Activated naive CD8-positive, alpha-beta T cell treated with anti-CD3 and anti-CD28 coated beads, Interleukin-2, amount 10 ng/mL, durations not matched to agents 7 days and 5 days (primary cell): ENCODE data around the gene FST. TPM values are rescaled to one million over a fixed set of nuclear protein-coding genes. Genes with fewer than 3 reads are reported as not detected.

Source experiments
- ATAC-seq: fragments of 150-1000 bp; cut with Tn5 transposase; one replicate; pipeline ENCODE4 v1.10.0; 2021; ENCODE audit warnings: low read depth, moderate library complexity
- POLR2A ChIA-PET: fragments of 350-600 bp; sonication (Branson Sonifier 250); formaldehyde crosslinking; loops from one replicate; lab custom pipeline; 2021; ENCODE audit warnings: antibody characterized with exemption; lab: Charles Lee
- DNase-seq: peaks from one replicate; pipeline ENCODE4 v3.0.0; 2021
- H3K27ac Mint-ChIP-seq: one replicate; pipeline ENCODE4 v1.8.0; 2022; ENCODE audit warnings: mild to moderate bottlenecking, mixed read lengths
- H3K27me3 Mint-ChIP-seq: one replicate; pipeline ENCODE4 v1.8.0; 2022; ENCODE audit warnings: mild to moderate bottlenecking, moderate library complexity, mixed read lengths
- H3K36me3 Mint-ChIP-seq: one replicate; pipeline ENCODE4 v1.8.0; 2021; ENCODE audit warnings: mild to moderate bottlenecking, mixed read lengths
- H3K4me1 Mint-ChIP-seq: one replicate; pipeline ENCODE4 v1.8.0; 2021; ENCODE audit warnings: mixed read lengths
- H3K4me3 Mint-ChIP-seq: one replicate; pipeline ENCODE4 v1.8.0; 2022; ENCODE audit warnings: mild to moderate bottlenecking, moderate library complexity, mixed read lengths
- H3K9me3 Mint-ChIP-seq: one replicate; pipeline ENCODE4 v1.8.0; 2021; ENCODE audit warnings: mixed read lengths
- total RNA-seq, 2 experiments: library from RNA; stranded (reverse); gene quantifications; one replicate each; pipeline ENCODE4 v1.2.3, GENCODE V29; 2021

Gene FST
- total RNA-seq, 2 experiments from 2014 or later: 0.28 TPM; not detected in 1

DNA sequence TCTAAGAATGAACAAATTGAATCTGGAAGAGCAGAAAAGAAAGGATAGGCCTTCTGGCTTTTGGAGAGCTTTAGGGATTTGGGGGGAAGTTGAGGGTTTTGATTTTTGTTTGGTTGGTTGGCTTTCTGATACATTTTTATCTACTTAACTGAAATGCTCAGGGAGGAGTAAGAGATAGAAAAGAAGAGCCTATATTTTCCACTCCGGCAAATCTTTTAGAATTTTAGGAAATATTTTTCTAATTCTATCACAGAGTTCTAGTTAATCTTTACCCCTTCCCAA, 25.8 kb upstream of the FST start:
- POLR2A ChIA-PET: no interaction called here
- H3K27me3 Mint-ChIP-seq: peaks cover 14% of the 10 kb centered on the region
- ATAC-seq (no peak), DNase-seq (no peak)
- no peaks in the 10 kb centered on the region for H3K36me3 Mint-ChIP-seq
- H3K4me1 Mint-ChIP-seq: no peaks in the 10 kb centered on the region
- H3K9me3 Mint-ChIP-seq: no peaks in the 10 kb centered on the region
- H3K27ac Mint-ChIP-seq: no peak overlapping the region
- no peak overlapping the region for H3K4me3 Mint-ChIP-seq

DNA sequence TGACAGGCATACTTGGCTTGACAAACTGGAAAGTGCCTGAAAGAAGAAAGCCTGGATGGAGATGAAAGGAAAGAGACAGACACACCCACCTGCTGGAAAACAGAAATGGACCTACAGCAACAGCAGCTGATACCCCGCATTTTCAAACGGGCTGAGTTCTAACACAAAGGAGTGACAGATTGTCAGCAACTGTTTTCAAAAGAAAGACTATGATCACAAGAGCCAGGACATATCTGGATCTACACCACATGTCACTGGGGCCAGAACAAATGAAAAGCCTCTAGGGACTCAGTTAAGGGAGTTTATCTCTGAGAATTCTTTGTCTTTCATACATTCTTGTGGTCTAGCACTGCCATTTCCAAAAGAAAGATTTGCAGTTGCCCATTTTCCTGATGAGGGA, 24.1 kb upstream of the FST start:
- Mint-ChIP-seq H3K9me3 (no peaks in the 10 kb centered on the region), H3K4me1 (no peaks in the 10 kb centered on the region), H3K4me3 (no peak overlapping the region), H3K27me3 (peaks cover 12% of the 10 kb centered on the region), H3K27ac (no peak overlapping the region), H3K36me3 (no peaks in the 10 kb centered on the region)
- POLR2A ChIA-PET: no interaction called here
- DNase-seq: no peak
- no peak for ATAC-seq

DNA sequence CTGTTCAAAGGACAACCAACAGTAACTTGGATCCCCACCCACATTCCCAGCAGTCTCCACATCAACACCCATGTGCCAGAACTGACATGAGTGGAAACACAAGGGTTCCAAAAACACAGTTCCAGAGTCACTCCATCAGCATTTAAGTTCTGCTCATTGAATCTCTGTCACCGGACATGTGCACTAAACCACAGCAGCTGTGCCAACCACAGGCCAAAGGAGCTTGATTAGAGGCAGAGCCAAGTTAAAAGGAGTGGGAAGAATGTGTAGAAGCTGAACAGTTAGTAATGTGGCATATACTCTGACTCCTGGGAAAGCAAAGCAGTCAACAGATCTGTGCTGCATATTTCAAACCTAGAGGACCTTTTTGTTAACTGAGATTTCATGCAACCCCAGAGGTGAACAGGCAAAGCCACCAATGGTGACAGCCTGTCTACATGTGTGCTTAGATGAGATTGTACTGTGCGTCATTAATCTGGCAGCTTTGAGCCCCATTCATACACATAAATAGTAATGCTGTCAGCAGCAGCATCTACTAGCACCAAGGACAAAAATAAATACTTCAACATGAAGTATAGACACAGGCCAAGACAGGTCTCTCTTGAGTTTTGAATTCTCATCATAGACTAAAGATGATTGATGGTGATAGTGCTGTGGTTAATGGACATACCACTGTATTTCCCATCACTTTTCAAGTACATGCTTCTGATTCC, 16.4 kb upstream of the FST start:
- no peaks in the 10 kb centered on the region for H3K9me3 Mint-ChIP-seq
- H3K4me1 Mint-ChIP-seq: no peaks in the 10 kb centered on the region
- no peak for ATAC-seq
- H3K27me3 Mint-ChIP-seq: peaks cover 30% of the 10 kb centered on the region
- H3K36me3 Mint-ChIP-seq: no peaks in the 10 kb centered on the region
- DNase-seq: no peak
- H3K4me3 Mint-ChIP-seq: no peak overlapping the region
- POLR2A ChIA-PET: no interaction called here
- H3K27ac Mint-ChIP-seq: no peak overlapping the region

DNA sequence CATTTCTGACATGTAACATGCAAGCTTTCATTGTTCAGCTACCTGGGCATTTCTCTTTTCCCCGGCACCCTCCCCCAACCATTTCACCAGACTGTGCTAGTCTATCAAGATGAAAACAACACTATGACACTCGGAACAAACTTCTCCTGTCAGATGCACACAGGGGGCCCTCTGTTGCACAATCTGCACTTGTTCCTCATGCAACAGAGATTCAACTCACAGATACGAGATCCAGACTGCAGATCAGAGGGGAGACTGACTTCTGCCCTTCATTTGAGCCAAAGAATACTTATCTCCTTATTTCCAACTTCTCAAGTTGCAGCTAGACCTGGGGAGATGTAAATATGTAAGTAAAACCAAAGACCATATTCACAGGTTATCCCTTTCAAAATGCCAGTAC, 15.7 kb upstream of the FST start:
- H3K4me1 Mint-ChIP-seq: no peaks in the 10 kb centered on the region
- no peak for ATAC-seq
- no peak overlapping the region for H3K4me3 Mint-ChIP-seq

DNA sequence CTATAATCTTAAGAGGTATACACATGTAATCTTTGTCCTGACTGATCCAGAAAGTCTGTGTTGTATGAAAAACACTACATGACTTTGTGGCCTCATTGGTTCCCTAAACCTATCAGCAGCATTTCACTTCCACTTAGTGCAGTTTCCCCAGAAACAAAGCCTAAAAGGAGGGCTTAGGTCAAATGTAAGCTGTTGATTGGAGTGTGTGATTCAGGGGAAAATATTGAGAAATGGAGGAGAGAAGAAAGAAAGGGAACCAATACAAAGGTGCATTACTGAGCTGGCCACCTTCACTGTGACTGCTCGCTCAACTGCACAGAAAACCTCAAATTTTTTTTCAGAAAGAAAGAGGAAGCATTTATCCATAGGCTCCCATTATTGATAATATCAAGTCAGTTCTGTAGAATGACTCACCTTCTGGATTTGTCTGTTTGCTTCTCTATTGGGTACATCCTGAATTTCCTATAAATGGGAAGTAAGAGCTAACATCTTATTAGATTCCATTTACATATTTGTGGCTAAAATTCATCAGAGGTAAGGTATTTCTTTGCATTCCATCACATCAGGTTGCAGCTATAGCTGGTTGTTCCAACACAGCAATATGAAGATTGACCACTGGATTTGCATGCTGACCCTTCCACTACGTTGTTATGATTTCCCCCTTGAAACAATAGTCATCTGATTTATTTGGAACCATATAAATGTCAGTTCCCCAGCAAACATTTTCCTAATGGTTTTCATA, 10.3 kb upstream of the FST start:
- Mint-ChIP-seq H3K4me3 (no peak overlapping the region), H3K9me3 (no peaks in the 10 kb centered on the region), H3K27ac (no peak overlapping the region), H3K4me1 (no peaks in the 10 kb centered on the region), H3K36me3 (no peaks in the 10 kb centered on the region), H3K27me3 (peaks cover 37% of the 10 kb centered on the region)
- DNase-seq: no peak
- ATAC-seq: no peak
- POLR2A ChIA-PET: no interaction called here

More for the DNA sequence above, 15.7 kb upstream of the FST start:
- Mint-ChIP-seq H3K27me3 (peaks cover 29% of the 10 kb centered on the region), H3K9me3 (no peaks in the 10 kb centered on the region), H3K27ac (no peak overlapping the region), H3K36me3 (no peaks in the 10 kb centered on the region)
- no peak for DNase-seq
- POLR2A ChIA-PET: no interaction called here

DNA sequence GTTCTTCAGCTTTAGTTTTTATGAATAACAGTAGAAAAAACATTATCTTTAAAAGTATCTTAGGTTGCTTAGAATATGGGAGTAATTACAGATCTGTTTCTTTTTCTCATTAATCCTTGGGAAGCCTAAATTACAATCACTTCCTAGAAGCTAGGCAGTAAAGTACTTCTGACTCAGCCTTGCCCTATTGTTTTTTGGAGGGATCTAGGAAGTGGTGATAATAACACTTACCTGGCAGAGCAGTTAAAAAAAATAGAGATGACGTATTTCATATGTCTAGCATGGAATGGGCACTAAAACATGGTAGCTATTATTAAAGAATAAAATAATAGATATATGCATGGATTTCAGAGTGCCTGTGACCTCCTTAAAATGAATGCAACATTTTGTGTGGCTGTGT, 8.2 kb upstream of the FST start:
- no peaks in the 10 kb centered on the region for H3K9me3 Mint-ChIP-seq
- H3K27me3 Mint-ChIP-seq: peaks cover 45% of the 10 kb centered on the region
- H3K27ac Mint-ChIP-seq: no peak overlapping the region
- POLR2A ChIA-PET: no interaction called here
- no peak for DNase-seq
- ATAC-seq: no peak
- no peaks in the 10 kb centered on the region for H3K36me3 Mint-ChIP-seq
- no peak overlapping the region for H3K4me3 Mint-ChIP-seq
- H3K4me1 Mint-ChIP-seq: no peaks in the 10 kb centered on the region

DNA sequence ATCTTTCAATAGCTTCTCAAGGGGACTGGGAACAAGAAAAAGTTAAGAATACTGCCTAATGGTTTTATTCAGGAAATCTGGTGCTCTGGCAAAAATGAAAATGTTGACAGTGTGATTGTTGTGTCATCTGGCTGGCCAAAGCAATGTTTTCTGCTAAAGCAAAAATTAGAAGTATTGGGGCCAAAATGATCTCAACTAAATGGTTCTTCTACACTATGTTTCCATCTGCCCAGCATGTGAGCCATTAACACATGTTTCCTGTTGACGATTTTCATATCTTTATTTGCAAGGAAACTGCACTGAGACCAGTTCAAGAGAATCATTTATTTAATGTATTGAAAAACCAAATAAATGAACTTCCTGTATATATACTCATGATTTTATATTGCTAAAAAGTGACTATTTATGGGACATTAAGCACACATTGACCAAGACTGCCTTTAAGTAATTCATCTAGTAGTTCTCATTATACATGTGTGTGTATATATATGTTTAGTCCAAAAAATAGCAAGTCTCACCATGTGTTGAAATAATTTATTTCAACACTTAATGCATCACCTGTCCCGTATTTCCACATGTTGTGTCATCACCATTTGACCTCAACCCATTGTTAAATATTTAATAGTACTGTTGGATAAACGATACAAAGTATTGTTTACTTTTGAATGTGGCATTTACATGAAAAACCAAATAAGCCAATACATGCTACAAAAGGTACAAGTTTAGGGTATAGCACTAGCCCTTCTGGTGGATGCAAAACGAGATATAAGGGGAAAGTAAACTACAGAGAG, 7.5 kb upstream of the FST start:
- Mint-ChIP-seq H3K4me3 (no peak overlapping the region), H3K9me3 (no peaks in the 10 kb centered on the region), H3K27me3 (peaks cover 48% of the 10 kb centered on the region), H3K36me3 (no peaks in the 10 kb centered on the region), H3K4me1 (no peaks in the 10 kb centered on the region), H3K27ac (no peak overlapping the region)
- POLR2A ChIA-PET: no interaction called here
- no peak for ATAC-seq
- DNase-seq: no peak

DNA sequence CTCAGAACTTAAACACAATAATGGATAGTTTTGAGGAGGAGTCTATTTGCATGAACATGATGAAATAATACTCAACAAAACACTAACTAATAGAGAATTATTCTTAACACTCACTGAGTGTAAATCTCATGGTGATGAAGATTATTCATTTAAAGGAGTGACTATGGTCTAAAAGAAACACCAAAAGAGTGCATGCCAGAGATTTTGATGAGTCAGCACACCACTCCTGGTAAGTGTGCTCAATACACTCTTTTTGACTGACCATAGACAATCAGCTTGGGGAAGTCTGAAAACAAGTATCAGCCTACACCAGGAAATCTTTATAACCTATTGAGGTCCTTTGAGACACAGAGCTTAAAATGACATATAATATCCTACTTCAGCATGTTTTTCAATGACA, 6.8 kb upstream of the FST start:
- peaks cover 52% of the 10 kb centered on the region for H3K27me3 Mint-ChIP-seq

DNA sequence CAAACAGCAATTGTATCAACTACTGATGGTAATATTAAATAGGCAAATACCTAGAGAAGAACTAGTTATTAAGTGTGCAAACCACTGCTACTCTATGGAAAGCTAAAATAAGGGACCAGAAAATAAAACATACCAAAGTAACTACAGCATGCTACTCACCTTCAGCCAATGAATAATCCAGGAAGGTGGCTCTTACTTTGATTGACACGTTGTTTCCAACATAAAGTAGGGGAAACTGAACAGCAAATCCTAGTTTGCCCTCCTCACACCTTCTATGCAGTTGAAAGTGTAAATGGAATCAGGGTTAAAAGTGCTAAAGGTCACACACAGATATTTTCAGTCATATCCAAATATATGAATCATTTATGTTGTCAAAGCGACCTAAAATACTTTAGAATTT, 5.1 kb upstream of the FST start:
- H3K9me3 Mint-ChIP-seq: no peaks in the 10 kb centered on the region
- H3K4me3 Mint-ChIP-seq: no peak overlapping the region
- H3K4me1 Mint-ChIP-seq: peaks cover 7% of the 10 kb centered on the region
- ATAC-seq (no peak), DNase-seq (no peak)
- peaks cover 60% of the 10 kb centered on the region for H3K27me3 Mint-ChIP-seq
- POLR2A ChIA-PET: no interaction called here
- no peak overlapping the region for H3K27ac Mint-ChIP-seq
- no peaks in the 10 kb centered on the region for H3K36me3 Mint-ChIP-seq

More for the DNA sequence above, 6.8 kb upstream of the FST start:
- POLR2A ChIA-PET: no interaction called here
- H3K4me3 Mint-ChIP-seq: no peak overlapping the region
- ATAC-seq: no peak
- no peaks in the 10 kb centered on the region for H3K9me3 Mint-ChIP-seq
- peaks cover 3% of the 10 kb centered on the region for H3K4me1 Mint-ChIP-seq
- no peak for DNase-seq
- no peak overlapping the region for H3K27ac Mint-ChIP-seq
- H3K36me3 Mint-ChIP-seq: no peaks in the 10 kb centered on the region

DNA sequence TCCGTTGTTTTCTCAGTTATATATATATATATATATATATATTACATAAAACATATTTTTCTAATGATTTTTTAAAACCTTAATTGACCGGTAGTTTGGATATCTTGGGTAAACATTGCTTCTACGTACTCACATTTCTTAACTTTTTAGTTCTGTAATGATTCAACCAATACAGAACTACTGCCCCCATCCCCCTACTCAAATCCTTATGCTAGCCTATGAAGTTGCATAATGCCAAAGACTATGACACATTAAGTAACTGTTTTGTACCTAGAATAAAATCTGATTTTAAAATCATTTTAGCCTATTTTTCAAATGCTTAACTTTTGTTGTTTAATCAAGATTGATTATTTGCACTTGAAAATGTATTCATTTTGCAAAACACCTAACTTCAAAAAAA, 4.4 kb upstream of the FST start:
- Mint-ChIP-seq H3K36me3 (no peaks in the 10 kb centered on the region), H3K4me3 (no peak overlapping the region), H3K27me3 (peaks cover 61% of the 10 kb centered on the region), H3K4me1 (peaks cover 11% of the 10 kb centered on the region), H3K27ac (no peak overlapping the region), H3K9me3 (no peaks in the 10 kb centered on the region)
- POLR2A ChIA-PET: no interaction called here
- DNase-seq (no peak), ATAC-seq (no peak)

DNA sequence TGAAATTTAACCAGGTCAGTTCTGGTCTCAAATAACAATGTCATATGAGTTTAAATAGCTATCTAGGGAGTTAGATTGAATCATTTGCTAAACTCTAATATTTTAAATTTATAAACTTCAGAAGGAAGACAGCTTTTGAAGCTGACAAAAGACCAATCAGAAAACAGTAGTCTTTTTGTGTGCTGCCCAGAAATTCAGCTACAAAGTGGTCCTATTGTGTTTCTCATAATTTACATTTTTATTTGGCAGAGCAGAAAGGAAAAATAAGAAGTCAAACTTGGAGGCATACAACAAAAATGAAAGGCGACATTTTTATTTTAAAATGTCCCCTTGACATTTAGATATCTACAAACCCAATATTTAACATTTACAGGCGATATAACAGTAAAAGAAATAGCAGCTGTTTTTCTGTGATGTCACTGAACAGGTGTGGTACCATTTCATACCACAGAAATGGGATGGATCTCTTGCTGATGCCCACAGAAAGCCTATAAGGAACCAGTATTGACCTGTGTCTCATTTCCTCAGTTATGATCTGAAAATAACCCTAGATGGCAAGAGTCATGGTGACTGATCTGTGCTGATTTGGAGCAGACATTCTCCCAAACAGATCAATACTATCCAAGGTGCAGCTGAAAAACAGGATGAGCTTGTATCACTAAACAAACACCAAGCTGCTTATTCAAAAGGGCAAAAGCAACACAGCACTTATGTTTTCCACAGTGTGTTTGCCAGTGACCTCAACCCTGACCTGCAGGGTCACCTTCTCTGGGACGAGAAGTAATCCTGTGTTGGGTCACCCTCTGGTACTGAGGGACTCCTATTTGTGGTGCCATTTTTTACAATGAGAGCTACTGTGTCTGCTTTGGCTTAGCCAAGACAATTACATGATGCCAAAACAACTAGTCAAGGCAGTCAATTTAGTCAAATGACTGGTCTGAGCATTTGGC, 3.6 kb upstream of the FST start:
- DNase-seq (no peak), ATAC-seq (no peak)
- peaks cover 15% of the 10 kb centered on the region for H3K4me1 Mint-ChIP-seq
- no peaks in the 10 kb centered on the region for H3K36me3 Mint-ChIP-seq
- H3K9me3 Mint-ChIP-seq: no peaks in the 10 kb centered on the region
- H3K27ac Mint-ChIP-seq: no peak overlapping the region
- H3K27me3 Mint-ChIP-seq: peaks cover 61% of the 10 kb centered on the region
- POLR2A ChIA-PET: no interaction called here
- H3K4me3 Mint-ChIP-seq: no peak overlapping the region

DNA sequence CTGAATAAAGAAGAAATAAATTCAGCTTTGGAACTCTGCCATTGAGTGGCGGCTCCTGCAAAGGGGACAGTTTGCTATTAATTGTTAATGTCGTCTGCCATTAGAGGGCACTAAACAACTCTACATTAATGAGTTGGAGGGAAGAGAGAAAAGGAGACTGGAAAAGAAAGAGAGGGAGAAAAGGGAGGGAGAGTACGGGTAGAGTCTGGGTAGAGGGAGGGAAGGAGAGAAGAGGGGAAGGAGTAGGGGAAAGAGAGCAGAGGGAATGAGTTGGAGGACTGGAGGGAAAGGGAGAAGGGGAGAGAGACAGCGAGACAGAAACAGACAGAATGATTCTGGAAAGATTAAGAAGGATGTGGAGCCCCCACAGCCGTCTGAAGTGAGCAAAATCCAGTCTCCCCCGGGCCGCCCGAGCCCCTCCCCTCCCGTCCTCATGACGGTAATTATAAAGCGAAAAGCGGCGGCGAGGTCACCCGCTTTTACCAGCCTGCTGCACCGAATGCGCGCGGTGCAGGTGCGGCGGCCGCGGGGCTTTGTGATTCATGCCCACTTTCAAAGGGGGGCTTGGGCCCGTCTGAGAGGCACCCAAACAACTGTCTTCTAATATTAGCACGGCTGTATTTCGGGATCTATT, 1.9 kb upstream of the FST start:
- H3K36me3 Mint-ChIP-seq: no peaks in the 10 kb centered on the region
- no peaks in the 10 kb centered on the region for H3K9me3 Mint-ChIP-seq
- H3K27ac Mint-ChIP-seq: no peak overlapping the region
- DNase-seq: peak; percentile 38
- no peak for ATAC-seq
- peaks cover 21% of the 10 kb centered on the region for H3K4me1 Mint-ChIP-seq
- POLR2A ChIA-PET: no interaction called here
- H3K4me3 Mint-ChIP-seq: peak overlapping the region; percentile 77
- H3K27me3 Mint-ChIP-seq: peaks cover 65% of the 10 kb centered on the region
